WTC11 (cell line): ENCODE data around the gene MEIS1. TPM values are rescaled to one million over a fixed set of nuclear protein-coding genes. Genes with fewer than 3 reads are reported as not detected.

Experiments
- ATAC-seq: fragments of 200-7000 bp; cut with Tn5 transposase; 2 replicates; pipeline ENCODE4 v1.10.0; 2021; ENCODE audit warnings: mild to moderate bottlenecking, moderate library complexity
- CTCF ChIA-PET: fragments of 300-600 bp; sonication (Branson Sonifier 250); formaldehyde crosslinking; loops from one replicate; lab custom pipeline; 2021; ENCODE audit warnings: antibody characterized with exemption; lab: Charles Lee
- POLR2A ChIA-PET: fragments of 350-600 bp; sonication (Branson Sonifier 250); formaldehyde crosslinking; loops from one replicate; lab custom pipeline; 2021; ENCODE audit warnings: antibody characterized with exemption; lab: Charles Lee
- DNase-seq: peaks from one replicate; pipeline ENCODE4 v3.0.0; 2021; ENCODE audit warnings: low spot score
- H3K27ac Mint-ChIP-seq: 2 replicates; pipeline ENCODE4 v1.8.0; 2021; ENCODE audit warnings: mixed read lengths
- H3K27me3 Mint-ChIP-seq: 2 replicates; pipeline ENCODE4 v1.8.0; 2021; ENCODE audit warnings: low read depth, mild to moderate bottlenecking, moderate library complexity, mixed read lengths
- H3K36me3 Mint-ChIP-seq: 2 replicates; pipeline ENCODE4 v1.8.0; 2021; ENCODE audit warnings: mixed read lengths
- H3K4me1 Mint-ChIP-seq: 2 replicates; pipeline ENCODE4 v1.8.0; 2022; ENCODE audit warnings: mixed read lengths
- H3K4me3 Mint-ChIP-seq: 2 replicates; pipeline ENCODE4 v1.8.0; 2021; ENCODE audit warnings: mild to moderate bottlenecking, moderate library complexity, mixed read lengths
- H3K9me3 Mint-ChIP-seq: 2 replicates; pipeline ENCODE4 v1.8.0; 2021; ENCODE audit warnings: mixed read lengths
- AFF4 ChIP-seq: sonication (generic); formaldehyde crosslinking; IDR thresholded peaks from 2 replicates; pipeline ENCODE4 v1.8.1; 2023; ENCODE audit warnings: mild to moderate bottlenecking, missing genetic modification reagents, borderline replicate concordance
- ATF1 ChIP-seq: sonication (generic); formaldehyde crosslinking; IDR thresholded peaks from 2 replicates; pipeline ENCODE4 v1.8.1; 2023; ENCODE audit warnings: mild to moderate bottlenecking, moderate library complexity, missing genetic modification reagents
- ATF6 ChIP-seq: sonication (generic); formaldehyde crosslinking; IDR thresholded peaks from 2 replicates; pipeline ENCODE4 v1.8.1; 2023; ENCODE audit warnings: mild to moderate bottlenecking, missing genetic modification reagents
- CREM ChIP-seq: sonication (generic); formaldehyde crosslinking; IDR thresholded peaks from 2 replicates; pipeline ENCODE4 v1.8.1; 2022; ENCODE audit warnings: mild to moderate bottlenecking, missing genetic modification reagents, moderate library complexity
- E2F1 ChIP-seq: sonication (generic); formaldehyde crosslinking; IDR thresholded peaks from 2 replicates; pipeline ENCODE4 v1.8.0; 2022; ENCODE audit warnings: mild to moderate bottlenecking, missing genetic modification reagents
- EMX1 ChIP-seq: fragments of 250-450 bp; sonication (Bioruptor Pico); IDR thresholded peaks from 2 replicates; pipeline ENCODE4 v1.8.0; 2021; ENCODE audit warnings: mild to moderate bottlenecking
- FOXJ3 ChIP-seq: sonication (generic); formaldehyde crosslinking; IDR thresholded peaks from 2 replicates; pipeline ENCODE4 v1.9.0; 2021; ENCODE audit warnings: missing genetic modification reagents, mild to moderate bottlenecking, borderline replicate concordance
- FOXP1 ChIP-seq: sonication (generic); formaldehyde crosslinking; IDR thresholded peaks from 2 replicates; pipeline ENCODE4 v1.8.0; 2022; ENCODE audit warnings: missing genetic modification reagents, mild to moderate bottlenecking, moderate library complexity, borderline replicate concordance
- GRHL2 ChIP-seq: fragments of 250-450 bp; sonication (Bioruptor Pico); IDR thresholded peaks from 2 replicates; pipeline ENCODE4 v1.8.0; 2022; ENCODE audit warnings: mild to moderate bottlenecking, moderate library complexity; ENCODE audit not compliant: insufficient replicate concordance, severe bottlenecking
- OVOL2 ChIP-seq: fragments of 250-450 bp; sonication (Bioruptor Pico); IDR thresholded peaks from 2 replicates; pipeline ENCODE4 v1.9.0; 2021; ENCODE audit warnings: mild to moderate bottlenecking, borderline replicate concordance
- PRRX2 ChIP-seq: fragments of 250-450 bp; sonication (Bioruptor Pico); IDR thresholded peaks from 2 replicates; pipeline ENCODE4 v1.8.0; 2021; ENCODE audit warnings: mild to moderate bottlenecking
- RORB ChIP-seq: fragments of 250-450 bp; sonication (Bioruptor Pico); IDR thresholded peaks from 2 replicates; pipeline ENCODE4 v1.9.0; 2021; ENCODE audit warnings: mild to moderate bottlenecking
- ZNF263 ChIP-seq: sonication (generic); formaldehyde crosslinking; IDR thresholded peaks from 2 replicates; pipeline ENCODE4 v1.8.1; 2022; ENCODE audit warnings: low read depth, mild to moderate bottlenecking, moderate library complexity, missing genetic modification reagents
- ZNF396 ChIP-seq: fragments of 250-450 bp; sonication (Bioruptor Pico); IDR thresholded peaks from 2 replicates; pipeline ENCODE4 v1.8.0; 2021; ENCODE audit warnings: mild to moderate bottlenecking, moderate library complexity, borderline replicate concordance
- total RNA-seq: library from RNA; stranded (reverse); gene quantifications from 3 replicates; pipeline ENCODE4 v1.2.3, GENCODE V29; 2021
- TF ChIP-seq, protein P1 (sequence below): sonication (generic); formaldehyde crosslinking; IDR thresholded peaks from 2 replicates; pipeline ENCODE4 v1.8.0; 2022; ENCODE audit warnings: mild to moderate bottlenecking, missing genetic modification reagents
- TF ChIP-seq, protein P2 (sequence below): fragments of 250-450 bp; sonication (Bioruptor Pico); IDR thresholded peaks from 2 replicates; pipeline ENCODE4 v1.8.0; 2021; ENCODE audit warnings: mild to moderate bottlenecking
- TF ChIP-seq, protein P3 (sequence below): sonication (generic); formaldehyde crosslinking; IDR thresholded peaks from 2 replicates; pipeline ENCODE4 v1.8.1; 2022; ENCODE audit warnings: missing genetic modification reagents, borderline replicate concordance
- TF ChIP-seq, protein P4 (sequence below): sonication (generic); formaldehyde crosslinking; IDR thresholded peaks from 2 replicates; pipeline ENCODE4 v1.8.0; 2022; ENCODE audit warnings: mild to moderate bottlenecking, missing genetic modification reagents

Gene MEIS1
- total RNA-seq, 1 experiment from 2014 or later = 0.48 TPM

DNA sequence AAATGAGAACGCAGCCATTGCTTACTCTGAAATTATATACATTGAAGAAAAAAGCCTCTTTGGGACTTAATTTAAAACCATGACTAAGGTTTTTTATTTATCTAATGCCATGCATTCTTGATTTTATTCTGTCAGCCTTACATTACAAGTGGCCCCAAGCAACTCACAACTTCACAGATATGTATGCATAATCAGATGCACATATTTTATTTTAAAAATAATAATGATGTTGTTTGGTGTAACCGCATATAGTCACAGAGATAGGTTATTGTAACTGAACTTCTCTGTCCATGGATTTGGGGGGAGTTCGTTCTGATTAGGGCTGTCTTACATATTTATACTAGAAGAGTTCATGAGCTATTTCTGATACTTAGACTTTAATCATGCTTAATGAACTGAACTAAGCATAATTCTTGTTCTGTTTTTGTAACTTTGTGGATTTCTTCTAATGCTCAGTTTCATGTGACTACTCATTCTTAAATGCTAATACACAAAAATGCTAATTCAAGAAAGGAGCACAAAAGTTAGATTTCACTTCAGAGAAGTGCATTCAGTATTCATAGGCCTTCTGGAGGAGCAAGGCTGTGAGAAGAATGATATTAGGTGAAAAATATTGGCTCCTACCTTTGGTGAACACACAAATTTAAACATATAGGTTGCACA is 26.2 kb downstream of the MEIS1 start:
- Mint-ChIP-seq H3K36me3 (no peaks in the 10 kb centered on the region), H3K4me3 (no peak overlapping the region), H3K27me3 (peaks cover 3% of the 10 kb centered on the region; the same call in 1 of the 2 replicates), H3K9me3 (no peaks in the 10 kb centered on the region), H3K4me1 (no peaks in the 10 kb centered on the region), H3K27ac (no peak overlapping the region)
- ATAC-seq (no peak), DNase-seq (no peak)
- ChIA-PET CTCF (interaction anchor here (0.6 kb wide), 1 partner anchor 1558 kb away, joined by 3 read pairs; no protein-coding TSS in a partner anchor), POLR2A (no interaction called here)
- TF ChIP-seq, protein P1, sequence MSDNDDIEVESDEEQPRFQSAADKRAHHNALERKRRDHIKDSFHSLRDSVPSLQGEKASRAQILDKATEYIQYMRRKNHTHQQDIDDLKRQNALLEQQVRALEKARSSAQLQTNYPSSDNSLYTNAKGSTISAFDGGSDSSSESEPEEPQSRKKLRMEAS (CRISPR knock-in tag) = no peak
- TF ChIP-seq ATF1 = no peak
- no peak for TF ChIP-seq ZNF263 (CRISPR knock-in tag)
- TF ChIP-seq FOXP1 = no peak
- TF ChIP-seq, protein P2, sequence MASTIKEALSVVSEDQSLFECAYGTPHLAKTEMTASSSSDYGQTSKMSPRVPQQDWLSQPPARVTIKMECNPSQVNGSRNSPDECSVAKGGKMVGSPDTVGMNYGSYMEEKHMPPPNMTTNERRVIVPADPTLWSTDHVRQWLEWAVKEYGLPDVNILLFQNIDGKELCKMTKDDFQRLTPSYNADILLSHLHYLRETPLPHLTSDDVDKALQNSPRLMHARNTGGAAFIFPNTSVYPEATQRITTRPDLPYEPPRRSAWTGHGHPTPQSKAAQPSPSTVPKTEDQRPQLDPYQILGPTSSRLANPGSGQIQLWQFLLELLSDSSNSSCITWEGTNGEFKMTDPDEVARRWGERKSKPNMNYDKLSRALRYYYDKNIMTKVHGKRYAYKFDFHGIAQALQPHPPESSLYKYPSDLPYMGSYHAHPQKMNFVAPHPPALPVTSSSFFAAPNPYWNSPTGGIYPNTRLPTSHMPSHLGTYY (CRISPR knock-in tag) = no peak
- no peak for TF ChIP-seq GRHL2 (CRISPR knock-in tag)

GRCh38 chr2:66461664-66462500 is 27.0 kb downstream of the MEIS1 start:
- no peak overlapping the region for H3K27ac Mint-ChIP-seq
- no peaks in the 10 kb centered on the region for H3K4me1 Mint-ChIP-seq
- TF ChIP-seq, protein P3, sequence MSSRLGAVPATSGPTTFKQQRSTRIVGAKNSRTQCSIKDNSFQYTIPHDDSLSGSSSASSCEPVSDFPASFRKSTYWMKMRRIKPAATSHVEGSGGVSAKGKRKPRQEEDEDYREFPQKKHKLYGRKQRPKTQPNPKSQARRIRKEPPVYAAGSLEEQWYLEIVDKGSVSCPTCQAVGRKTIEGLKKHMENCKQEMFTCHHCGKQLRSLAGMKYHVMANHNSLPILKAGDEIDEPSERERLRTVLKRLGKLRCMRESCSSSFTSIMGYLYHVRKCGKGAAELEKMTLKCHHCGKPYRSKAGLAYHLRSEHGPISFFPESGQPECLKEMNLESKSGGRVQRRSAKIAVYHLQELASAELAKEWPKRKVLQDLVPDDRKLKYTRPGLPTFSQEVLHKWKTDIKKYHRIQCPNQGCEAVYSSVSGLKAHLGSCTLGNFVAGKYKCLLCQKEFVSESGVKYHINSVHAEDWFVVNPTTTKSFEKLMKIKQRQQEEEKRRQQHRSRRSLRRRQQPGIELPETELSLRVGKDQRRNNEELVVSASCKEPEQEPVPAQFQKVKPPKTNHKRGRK (CRISPR knock-in tag) = no peak
- no peaks in the 10 kb centered on the region for H3K9me3 Mint-ChIP-seq
- ATAC-seq (no peak), DNase-seq (no peak)
- no peak overlapping the region for H3K4me3 Mint-ChIP-seq
- POLR2A ChIA-PET = no interaction called here
- CTCF ChIA-PET = no interaction called here
- peaks cover 3% of the 10 kb centered on the region; the same call in 1 of the 2 replicates for H3K27me3 Mint-ChIP-seq
- H3K36me3 Mint-ChIP-seq = no peaks in the 10 kb centered on the region

DNA sequence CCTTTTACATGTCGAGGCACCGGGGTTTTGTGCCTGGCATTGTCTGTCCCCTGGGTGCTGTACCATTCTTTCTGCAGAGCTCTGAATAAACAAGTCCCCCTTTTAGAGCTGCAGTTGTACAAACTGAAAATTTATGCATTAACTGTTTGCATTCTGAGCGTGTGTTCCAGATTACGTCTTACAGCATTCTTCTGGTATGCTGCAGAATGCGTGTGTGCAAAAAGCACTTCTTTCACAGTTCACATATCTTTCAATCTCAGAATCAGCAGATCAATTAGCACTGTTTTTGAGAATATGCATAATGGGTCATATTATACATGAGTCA is 27.5 kb downstream of the MEIS1 start:
- Mint-ChIP-seq H3K4me3 (no peak overlapping the region), H3K27ac (no peak overlapping the region), H3K36me3 (no peaks in the 10 kb centered on the region), H3K9me3 (no peaks in the 10 kb centered on the region), H3K27me3 (peaks cover 3% of the 10 kb centered on the region; the same call in 1 of the 2 replicates), H3K4me1 (no peaks in the 10 kb centered on the region)
- ChIA-PET POLR2A (no interaction called here), CTCF (no interaction called here)
- ATAC-seq = no peak
- DNase-seq = no peak
- TF ChIP-seq ATF6 (CRISPR knock-in tag) = no peak
- no peak for TF ChIP-seq FOXJ3 (CRISPR knock-in tag)
- TF ChIP-seq PRRX2 (CRISPR knock-in tag) = no peak
- no peak for TF ChIP-seq AFF4 (CRISPR knock-in tag)
- TF ChIP-seq, protein P4, sequence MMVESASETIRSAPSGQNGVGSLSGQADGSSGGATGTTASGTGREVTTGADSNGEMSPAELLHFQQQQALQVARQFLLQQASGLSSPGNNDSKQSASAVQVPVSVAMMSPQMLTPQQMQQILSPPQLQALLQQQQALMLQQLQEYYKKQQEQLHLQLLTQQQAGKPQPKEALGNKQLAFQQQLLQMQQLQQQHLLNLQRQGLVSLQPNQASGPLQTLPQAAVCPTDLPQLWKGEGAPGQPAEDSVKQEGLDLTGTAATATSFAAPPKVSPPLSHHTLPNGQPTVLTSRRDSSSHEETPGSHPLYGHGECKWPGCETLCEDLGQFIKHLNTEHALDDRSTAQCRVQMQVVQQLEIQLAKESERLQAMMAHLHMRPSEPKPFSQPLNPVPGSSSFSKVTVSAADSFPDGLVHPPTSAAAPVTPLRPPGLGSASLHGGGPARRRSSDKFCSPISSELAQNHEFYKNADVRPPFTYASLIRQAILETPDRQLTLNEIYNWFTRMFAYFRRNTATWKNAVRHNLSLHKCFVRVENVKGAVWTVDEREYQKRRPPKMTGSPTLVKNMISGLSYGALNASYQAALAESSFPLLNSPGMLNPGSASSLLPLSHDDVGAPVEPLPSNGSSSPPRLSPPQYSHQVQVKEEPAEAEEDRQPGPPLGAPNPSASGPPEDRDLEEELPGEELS (CRISPR knock-in tag) = no peak
- no peak for TF ChIP-seq ZNF396 (CRISPR knock-in tag)
- TF ChIP-seq EMX1 (CRISPR knock-in tag) = no peak
- TF ChIP-seq RORB (CRISPR knock-in tag) = no peak
- no peak for TF ChIP-seq OVOL2
- TF ChIP-seq CREM (CRISPR knock-in tag) = no peak
- TF ChIP-seq E2F1 (CRISPR knock-in tag) = no peak
